Metanephros (tissue), 1 donor: ENCODE data around the gene ELOA2. TPM values are rescaled to one million over a fixed set of nuclear protein-coding genes. Genes with fewer than 3 reads are reported as not detected.

Experiments
- total RNA-seq: library from RNA; depleted of rRNA; stranded (reverse); fragments of >200 nt; gene quantifications from one replicate; pipeline ENCODE4 v1.2.3, GENCODE V29; 2014

Gene ELOA2
- not detected for total RNA-seq

GRCh38 chr18:47035156-47035671 lies at the start of gene ELOA2:
Gene ELOA2, minus strand, starts transcription at chr18:47035621. Its CDS starts 357 bp downstream, at chr18:47035264.

Other genes starting within 250 kb of the ELOA2 start
- 37.4 TPM for gene PIAS2, start 118.1 kb downstream of the ELOA2 start, total RNA-seq
- 8.3 TPM for gene KATNAL2, start 118.0 kb downstream of the ELOA2 start, total RNA-seq
- 35.4 TPM for gene HDHD2, start 114.9 kb upstream of the ELOA2 start, total RNA-seq
- 25.9 TPM for gene IER3IP1, start 140.7 kb upstream of the ELOA2 start, total RNA-seq
- gene SKOR2, start 216.0 kb upstream of the ELOA2 start, total RNA-seq: not detected